ENCODE measurements around the gene NUAK2. TPM values are rescaled to one million over a fixed set of nuclear protein-coding genes. Genes with fewer than 3 reads are reported as not detected.

The NUAK2 gene
- total RNA-seq, 4 donors from 2014 or later = 15.8 to 32.0 (median 21.4) TPM

DNA sequence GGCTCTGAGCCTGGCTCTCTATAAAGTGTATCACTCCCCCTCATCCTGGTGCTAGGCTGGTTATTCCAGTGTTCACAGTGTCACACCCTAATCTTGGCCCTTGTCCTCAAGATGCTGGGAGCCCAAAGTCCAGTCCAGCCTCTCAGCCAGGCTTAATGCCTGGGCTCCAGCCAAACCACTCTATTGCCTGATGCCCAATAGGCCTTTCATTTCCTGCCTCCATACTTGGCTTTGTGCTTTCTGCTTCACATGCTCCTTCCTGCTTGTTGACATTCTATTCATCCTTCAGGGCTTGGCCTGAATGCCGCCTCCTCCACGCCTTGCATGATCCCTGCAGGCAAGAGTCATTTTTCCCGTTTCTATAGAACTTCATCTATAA, 33.5 kb upstream of the NUAK2 start:
- Histone ChIP-seq H3K4me3 (no peak overlapping the region), H3K27ac (peak overlapping the region in 3 of 4 donors; percentile 1 to 63 (median 26)), H3K36me3 (no peaks in the 10 kb centered on the region), H3K27me3 (peaks cover 0 to 28% (median 0%) of the 10 kb centered on the region in 4 donors), H3K9me3 (no peaks in the 10 kb centered on the region), H3K4me1 (peaks cover 5 to 62% (median 13%) of the 10 kb centered on the region in 3 donors)
- intact Hi-C loops (cut with DNase I) = loop anchor here (10.0 kb wide), 1 partner anchor 130 kb away; no protein-coding TSS in a partner anchor
- no peak for DNase-seq
- TF ChIP-seq CTCF (IDR thresholded peaks at IDR 0.05) (no peak), POLR2A (IDR thresholded peaks at IDR 0.05) (no peak)
- 40 to 55% methylated on average over 3 of the region's 3 CpGs for WGBS, 2 donors

DNA sequence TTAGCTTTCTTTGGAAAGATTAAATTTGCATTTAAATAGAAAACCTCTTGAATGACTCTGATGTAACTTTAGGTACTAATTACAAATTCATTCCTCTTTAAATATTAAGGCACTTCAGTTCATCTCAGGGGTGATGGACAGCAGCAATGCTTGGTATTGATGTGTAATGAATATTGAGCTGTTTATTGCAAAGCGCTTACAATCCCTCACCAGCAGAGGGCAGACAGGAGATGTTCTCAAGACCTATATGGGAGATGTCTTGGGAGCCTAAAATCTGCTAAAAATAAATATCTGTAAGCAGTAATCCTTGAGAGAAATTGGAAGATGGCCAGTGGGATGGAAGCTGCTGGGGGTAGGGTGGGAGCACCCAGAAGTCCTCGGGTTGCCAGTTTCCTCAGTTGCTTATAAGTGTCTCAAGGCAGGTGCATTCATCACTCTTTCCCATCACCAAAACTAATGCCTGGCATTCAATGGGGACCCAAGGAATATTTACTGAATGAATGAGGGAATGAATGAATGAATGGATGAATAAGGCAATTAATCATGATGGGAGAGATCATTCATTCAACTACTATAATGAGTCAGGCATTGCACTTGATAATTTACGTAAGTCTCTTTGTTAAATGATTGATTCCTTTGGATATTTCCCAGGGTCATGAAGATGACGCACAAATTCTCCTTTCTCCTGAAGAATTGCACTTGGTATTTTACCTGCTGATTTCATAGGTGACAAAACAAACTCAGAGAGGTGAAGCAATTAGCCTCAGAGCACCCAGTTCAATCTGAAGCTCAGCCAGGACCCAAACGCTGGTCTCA, 32.9 kb upstream of the NUAK2 start:
- peak overlapping the region in 3 of 4 donors; percentile 1 to 63 (median 26) for H3K27ac ChIP-seq
- DNase-seq = no peak
- intact Hi-C loops (cut with DNase I) = loop anchor here (10.0 kb wide), 1 partner anchor 130 kb away; no protein-coding TSS in a partner anchor
- peaks cover 5 to 68% (median 13%) of the 10 kb centered on the region in 3 donors for H3K4me1 ChIP-seq
- peaks cover 0 to 29% (median 0%) of the 10 kb centered on the region in 4 donors for H3K27me3 ChIP-seq
- H3K9me3 ChIP-seq = no peaks in the 10 kb centered on the region
- TF ChIP-seq CTCF (IDR thresholded peaks at IDR 0.05) = peak; percentile 76 to 87 (median 81)
- TF ChIP-seq POLR2A (IDR thresholded peaks at IDR 0.05) = no peak
- H3K36me3 ChIP-seq = no peaks in the 10 kb centered on the region
- H3K4me3 ChIP-seq = no peak overlapping the region
- 14 to 18% methylated on average over 5 of the region's 5 CpGs for WGBS, 2 donors

DNA sequence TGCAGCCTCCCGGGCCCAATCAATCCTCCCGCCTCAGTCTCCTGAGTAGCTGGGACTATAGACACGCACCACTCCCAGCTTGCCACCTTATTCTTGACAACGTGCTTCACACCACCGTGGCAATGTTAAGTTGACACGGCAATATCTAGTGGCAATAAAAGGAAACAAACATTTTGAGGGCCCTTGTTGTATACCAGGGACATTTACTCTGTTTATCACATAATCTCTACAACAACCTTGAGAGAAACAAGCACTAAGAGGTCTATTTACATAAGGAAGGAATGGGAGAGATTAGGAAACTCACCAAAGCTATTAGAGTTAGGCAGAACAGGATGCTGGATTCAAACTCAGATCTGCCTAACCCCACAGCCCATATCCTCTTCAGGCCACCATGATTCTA, 32.1 kb upstream of the NUAK2 start:
- TF ChIP-seq CTCF (IDR thresholded peaks at IDR 0.05) = no peak
- no peak for TF ChIP-seq POLR2A (IDR thresholded peaks at IDR 0.05)
- no peaks in the 10 kb centered on the region for H3K36me3 ChIP-seq
- DNase-seq = no peak
- no peak overlapping the region for H3K4me3 ChIP-seq
- intact Hi-C loops (cut with DNase I) = loop anchor here (10.0 kb wide), 1 partner anchor 131 kb away; no protein-coding TSS in a partner anchor
- H3K27me3 ChIP-seq = peaks cover 0 to 34% (median 0%) of the 10 kb centered on the region in 4 donors
- WGBS, 2 donors = 94 to 98% methylated on average over 6 of the region's 6 CpGs
- H3K4me1 ChIP-seq = peaks cover 5 to 76% (median 13%) of the 10 kb centered on the region in 3 donors
- peak overlapping the region in 1 of 4 donors; percentile 63 for H3K27ac ChIP-seq
- H3K9me3 ChIP-seq = no peaks in the 10 kb centered on the region

GRCh38 chr1:205353191-205353590, 31.6 kb upstream of the NUAK2 start:
- WGBS, 2 donors = 80 to 92% methylated on average over 4 of the region's 4 CpGs

More at GRCh38 chr1:205353191-205353590, 31.6 kb upstream of the NUAK2 start:
- Histone ChIP-seq H3K4me3 (no peak overlapping the region), H3K9me3 (no peaks in the 10 kb centered on the region), H3K4me1 (peaks cover 5 to 80% (median 13%) of the 10 kb centered on the region in 3 donors), H3K36me3 (no peaks in the 10 kb centered on the region), H3K27me3 (peaks cover 0 to 35% (median 0%) of the 10 kb centered on the region in 4 donors), H3K27ac (no peak overlapping the region)
- intact Hi-C loops (cut with DNase I) = loop anchor here (10.0 kb wide), 1 partner anchor 132 kb away; no protein-coding TSS in a partner anchor
- no peak for DNase-seq
- no peak for TF ChIP-seq POLR2A (IDR thresholded peaks at IDR 0.05)
- no peak for TF ChIP-seq CTCF (IDR thresholded peaks at IDR 0.05)
